Astrocyte of the cerebellum (primary cell): ENCODE measurements around the gene HSFX2.
"Not testable (repeated sequence)": the region's sequence is repeated elsewhere in the genome, so short reads cannot be mapped to it uniquely, and the experiment has no call there.

Source experiments
- DNase-seq: peaks from one replicate; pipeline ENCODE4 v3.0.0-alpha.2; 2011; ENCODE audit warnings: low read depth
- H3K4me3 ChIP-seq: 2 replicates; pipeline ENCODE4 v1.5.1; 2011; ENCODE audit warnings: mild to moderate bottlenecking, low read depth, low read length, moderate library complexity
- in situ Hi-C: cut with HindIII; loops from 2 replicates; pipeline ENCODE4 v1.10.0; 2017; ENCODE audit warnings: low sequenced_read_pairs
- TF ChIP-seq, protein P1 (sequence below): IDR thresholded peaks from 2 replicates; pipeline ENCODE4 v1.5.1; 2012; ENCODE audit warnings: low read length, low read depth, moderate library complexity, mild to moderate bottlenecking; ENCODE audit errors: missing control alignments

HSFX2 gene

DNA sequence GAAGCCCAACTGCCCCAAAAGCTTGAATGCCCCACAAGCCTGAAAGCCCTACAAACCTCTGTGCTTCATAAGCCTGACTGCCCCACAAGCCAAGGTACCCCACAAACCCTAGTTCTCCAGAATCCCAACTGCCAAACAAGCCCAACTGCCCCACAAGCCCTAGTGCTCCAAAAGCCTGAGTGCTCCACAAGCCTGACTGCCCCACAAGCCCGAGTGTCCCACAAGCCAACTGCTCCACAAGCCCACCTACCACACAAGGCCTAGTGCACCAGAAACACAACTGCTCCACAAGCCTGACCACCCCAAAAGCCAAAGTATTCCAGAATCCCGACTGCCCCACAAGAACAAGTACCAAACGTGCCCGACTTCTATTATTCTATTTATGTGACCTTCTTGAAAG is 31.8 kb downstream of the HSFX2 start:
- no peak overlapping the region for H3K4me3 ChIP-seq
- no peak for DNase-seq
- TF ChIP-seq, protein P1, sequence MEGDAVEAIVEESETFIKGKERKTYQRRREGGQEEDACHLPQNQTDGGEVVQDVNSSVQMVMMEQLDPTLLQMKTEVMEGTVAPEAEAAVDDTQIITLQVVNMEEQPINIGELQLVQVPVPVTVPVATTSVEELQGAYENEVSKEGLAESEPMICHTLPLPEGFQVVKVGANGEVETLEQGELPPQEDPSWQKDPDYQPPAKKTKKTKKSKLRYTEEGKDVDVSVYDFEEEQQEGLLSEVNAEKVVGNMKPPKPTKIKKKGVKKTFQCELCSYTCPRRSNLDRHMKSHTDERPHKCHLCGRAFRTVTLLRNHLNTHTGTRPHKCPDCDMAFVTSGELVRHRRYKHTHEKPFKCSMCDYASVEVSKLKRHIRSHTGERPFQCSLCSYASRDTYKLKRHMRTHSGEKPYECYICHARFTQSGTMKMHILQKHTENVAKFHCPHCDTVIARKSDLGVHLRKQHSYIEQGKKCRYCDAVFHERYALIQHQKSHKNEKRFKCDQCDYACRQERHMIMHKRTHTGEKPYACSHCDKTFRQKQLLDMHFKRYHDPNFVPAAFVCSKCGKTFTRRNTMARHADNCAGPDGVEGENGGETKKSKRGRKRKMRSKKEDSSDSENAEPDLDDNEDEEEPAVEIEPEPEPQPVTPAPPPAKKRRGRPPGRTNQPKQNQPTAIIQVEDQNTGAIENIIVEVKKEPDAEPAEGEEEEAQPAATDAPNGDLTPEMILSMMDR, result no peak
- in situ Hi-C loops, result no loop called here

DNA sequence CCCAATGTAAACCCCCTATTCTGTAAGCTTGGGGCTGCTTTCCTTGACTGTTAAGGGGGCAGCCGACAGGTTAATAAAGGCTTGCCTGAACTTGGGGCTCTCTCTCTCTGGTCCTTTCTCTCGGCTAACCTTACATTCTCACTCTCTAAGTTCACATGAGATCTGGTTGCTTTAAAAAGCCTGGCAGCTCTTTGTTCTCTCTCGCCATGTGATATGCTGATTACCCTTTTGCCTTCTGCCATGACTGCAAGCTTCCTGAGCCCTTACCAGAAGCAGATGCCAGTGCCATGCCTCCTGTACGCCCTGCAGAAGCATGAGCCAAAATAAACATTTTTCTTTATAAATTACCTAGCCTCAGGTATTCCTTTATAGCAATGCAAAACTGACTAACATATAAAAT is 39.9 kb downstream of the HSFX2 start:
- not testable (repeated sequence) for DNase-seq, H3K4me3 ChIP-seq

DNA sequence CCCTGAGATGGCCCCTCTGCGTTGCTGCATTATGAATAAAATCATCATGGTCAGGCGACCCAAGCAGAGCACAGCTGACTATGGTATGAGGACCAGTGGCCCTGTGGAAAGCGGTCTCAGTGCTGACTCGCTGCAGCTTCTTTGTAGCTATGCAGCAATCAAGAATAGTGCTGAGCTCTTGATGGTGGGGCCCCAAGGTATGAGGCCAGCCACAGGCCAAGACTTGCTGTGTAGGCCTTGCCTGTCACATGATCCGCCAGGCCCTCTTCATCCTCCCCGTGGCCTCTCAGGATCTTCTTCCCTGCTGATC is 43.2 kb downstream of the HSFX2 start:
- H3K4me3 ChIP-seq, in situ Hi-C loops, DNase-seq: not testable (repeated sequence)

More for the DNA sequence above, 39.9 kb downstream of the HSFX2 start:
- in situ Hi-C loops, result not testable (repeated sequence)

- DNase-seq, in situ Hi-C loops, H3K4me3 ChIP-seq: not testable (repeated sequence)
Measured at GRCh38 chrX:149551245-149551938, 43.7 kb downstream of the HSFX2 start.

DNA sequence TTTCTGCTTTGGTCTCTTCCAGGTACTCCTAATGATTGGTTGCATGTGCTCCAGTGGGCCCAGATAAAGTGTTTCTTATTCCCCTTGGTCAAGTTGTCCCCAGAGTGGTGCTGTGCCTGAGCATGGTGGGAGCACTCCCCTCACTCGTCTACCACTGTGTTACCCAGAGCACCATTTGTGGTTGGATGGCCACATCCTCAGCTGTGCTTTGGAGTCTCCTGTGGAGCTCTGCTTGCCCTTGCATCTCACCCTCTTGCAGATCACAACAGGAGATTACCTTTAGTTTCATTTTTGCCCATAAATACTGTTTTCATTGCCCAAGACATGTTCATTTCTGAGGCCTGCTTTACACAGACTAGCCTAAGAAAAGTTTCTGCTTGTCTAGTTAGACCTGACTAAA is 44.7 kb downstream of the HSFX2 start:
- H3K4me3 ChIP-seq, DNase-seq, in situ Hi-C loops: not testable (repeated sequence)

DNA sequence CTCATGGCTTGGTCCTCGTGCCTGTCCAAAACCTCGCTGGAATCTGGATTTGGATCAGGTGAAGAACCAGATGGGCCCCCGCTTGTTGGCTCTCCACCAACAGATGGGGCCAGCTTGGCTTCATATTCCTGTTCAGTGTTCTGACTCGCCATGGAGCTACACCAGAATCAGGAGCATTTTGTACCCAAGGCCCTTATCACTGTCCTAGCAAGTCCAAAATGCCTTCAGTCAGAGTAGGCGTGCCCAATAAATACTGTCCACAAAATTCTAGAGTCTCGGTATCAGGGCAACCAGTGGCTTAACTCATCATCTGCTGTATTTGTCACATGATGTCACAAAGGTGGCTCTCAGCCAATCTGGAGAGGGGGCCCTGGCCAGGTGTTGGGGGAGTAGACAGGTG is 45.4 kb downstream of the HSFX2 start, which contains the start of gene HSFX3:
Gene HSFX3, minus strand, starts transcription at position 224 of the 400 bp plus-strand sequence. Its CDS starts 72 bp downstream, at position 152.
- DNase-seq, H3K4me3 ChIP-seq, in situ Hi-C loops: not testable (repeated sequence)

DNA sequence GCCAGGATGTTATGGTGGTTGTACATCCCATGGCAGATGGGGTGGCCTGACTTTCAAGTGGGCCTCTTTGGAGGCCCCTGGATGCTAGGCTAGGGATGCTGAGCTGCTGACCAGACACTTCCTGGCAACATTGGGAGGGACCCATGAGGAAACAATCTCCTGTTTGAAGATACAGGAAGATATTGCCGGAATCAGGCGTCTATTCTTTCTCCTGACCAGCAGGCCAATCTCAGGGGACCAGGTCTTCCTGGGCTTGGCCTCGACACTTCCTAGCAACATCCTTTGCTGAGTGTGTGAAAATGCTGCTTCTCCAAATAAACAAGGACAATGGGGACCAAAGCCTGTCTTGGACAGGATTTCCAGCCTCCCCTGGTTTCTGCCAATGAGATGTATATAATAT is 47.3 kb downstream of the HSFX2 start:
- H3K4me3 ChIP-seq, in situ Hi-C loops, DNase-seq: not testable (repeated sequence)

DNA sequence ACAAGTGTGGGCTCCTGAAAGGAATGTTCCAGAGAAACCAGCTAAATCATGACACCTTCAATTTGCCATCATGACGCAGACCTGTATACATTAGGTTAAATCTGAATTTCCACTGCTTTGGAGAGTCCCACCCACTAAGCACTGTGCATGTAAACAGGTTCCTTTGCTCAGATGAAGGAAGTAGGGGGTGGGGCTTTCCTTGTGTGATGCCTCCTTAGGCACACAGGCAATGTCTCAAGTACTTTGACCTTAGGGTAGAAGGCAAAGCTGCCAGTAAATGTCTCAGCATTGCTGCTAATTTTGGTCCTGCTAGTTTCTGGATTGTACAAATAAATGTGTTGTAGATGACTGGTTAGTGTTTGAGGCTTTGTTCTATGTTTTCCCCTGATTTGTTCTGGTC is 48.2 kb downstream of the HSFX2 start:
- H3K4me3 ChIP-seq, in situ Hi-C loops, DNase-seq: not testable (repeated sequence)

DNA sequence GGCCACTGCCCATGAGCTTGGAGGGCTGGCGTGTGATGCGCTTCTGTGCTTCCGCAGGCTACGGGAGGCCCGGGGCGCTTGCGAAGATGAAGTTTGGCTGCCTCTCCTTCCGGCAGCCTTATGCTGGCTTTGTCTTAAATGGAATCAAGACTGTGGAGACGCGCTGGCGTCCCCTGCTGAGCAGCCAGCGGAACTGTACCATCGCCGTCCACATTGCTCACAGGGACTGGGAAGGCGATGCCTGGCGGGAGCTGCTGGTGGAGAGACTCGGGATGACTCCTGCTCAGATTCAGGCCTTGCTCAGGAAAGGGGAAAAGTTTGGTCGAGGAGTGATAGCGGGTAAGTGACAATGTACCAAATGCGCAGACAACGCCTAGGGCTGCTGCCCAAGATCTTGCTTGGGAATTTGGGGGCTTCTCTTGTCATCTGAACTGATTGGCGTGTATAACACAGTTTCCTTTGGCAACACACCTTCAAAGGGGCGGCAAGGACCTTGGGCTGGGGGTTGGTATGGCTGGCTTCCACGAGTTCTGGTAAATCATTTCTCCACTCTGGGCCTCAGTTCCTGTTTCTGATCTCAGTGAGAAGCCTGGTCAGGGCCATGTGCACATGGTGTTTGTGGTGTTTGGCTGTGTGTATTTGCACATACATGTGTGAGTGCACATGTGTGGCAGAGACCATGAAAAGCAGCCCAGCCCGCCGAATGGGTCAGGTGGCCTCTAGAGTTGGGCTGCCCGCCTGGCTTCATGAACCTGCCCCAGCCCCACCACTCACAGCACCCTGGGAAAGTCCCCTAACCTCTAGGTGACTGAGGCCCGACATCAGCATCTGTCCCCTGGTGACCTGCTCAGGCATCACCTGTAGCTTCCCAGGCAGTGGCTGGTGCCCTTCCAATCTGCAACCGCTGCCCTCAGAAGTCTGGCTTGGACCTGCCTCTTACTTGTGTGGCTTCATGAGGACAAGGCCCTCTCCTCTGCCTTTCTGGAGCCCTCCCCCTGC is 49.3 kb downstream of the HSFX2 start:
- in situ Hi-C loops, DNase-seq, H3K4me3 ChIP-seq: not testable (repeated sequence)
